Kidney capillary endothelial cell (primary cell): ENCODE measurements around the gene CERK.
"Not testable (repeated sequence)": the region's sequence is repeated elsewhere in the genome, so short reads cannot be mapped to it uniquely, and the experiment has no call there.

Experiments
- DNase-seq: peaks from one replicate; pipeline ENCODE4 v3.0.0-alpha.2; 2018; ENCODE audit warnings: low spot score

Gene CERK

GRCh38 chr22:46737976-46738646 is at the start of gene CERK:
TSS of gene CERK (minus strand) at chr22:46738252. CDS start at chr22:46738148, 104 bp downstream.
- DNase-seq = peak; percentile 57

GRCh38 chr22:46783721-46784120 is 45.7 kb upstream of the CERK start:
- no peak for DNase-seq

- not testable (repeated sequence) for DNase-seq
Observed at GRCh38 chr22:46782200-46782599, 44.1 kb upstream of the CERK start.

GRCh38 chr22:46781291-46781690 is 43.2 kb upstream of the CERK start:
- no peak for DNase-seq

- DNase-seq = no peak
Observed at GRCh38 chr22:46780453-46780852, 42.4 kb upstream of the CERK start.

GRCh38 chr22:46779651-46780050 is 41.6 kb upstream of the CERK start:
- DNase-seq = no peak

- DNase-seq = no peak
Observed at GRCh38 chr22:46779023-46779422, 41.0 kb upstream of the CERK start.

- DNase-seq = no peak
Observed at GRCh38 chr22:46777609-46777970, 39.5 kb upstream of the CERK start.

- DNase-seq = no peak
Observed at GRCh38 chr22:46776876-46777608, 39.0 kb upstream of the CERK start.

GRCh38 chr22:46775850-46776826 is 38.1 kb upstream of the CERK start:
- no peak for DNase-seq

GRCh38 chr22:46774980-46775849 is 37.2 kb upstream of the CERK start:
- no peak for DNase-seq

GRCh38 chr22:46774253-46774979 is 36.4 kb upstream of the CERK start:
- no peak for DNase-seq

GRCh38 chr22:46773076-46773475 is 35.0 kb upstream of the CERK start:
- DNase-seq = no peak

GRCh38 chr22:46770726-46771125 is 32.7 kb upstream of the CERK start:
- no peak for DNase-seq

GRCh38 chr22:46770151-46770641 is 32.1 kb upstream of the CERK start:
- no peak for DNase-seq

GRCh38 chr22:46769706-46770105 is 31.7 kb upstream of the CERK start:
- DNase-seq = no peak

- no peak for DNase-seq
Observed at GRCh38 chr22:46769191-46769675, 31.2 kb upstream of the CERK start.

- DNase-seq = no peak
Observed at GRCh38 chr22:46767249-46767985, 29.4 kb upstream of the CERK start.

GRCh38 chr22:46766611-46767010 is 28.6 kb upstream of the CERK start:
- no peak for DNase-seq
